H1 (cell line): ENCODE data around the gene SLCO2A1.

ENCODE experiments used
- EP300 ChIP-seq, 2 experiments: IDR thresholded peaks; 1 replicate in 1 of 2; 2 replicates in 1 of 2; pipeline ENCODE4 v1.6.1; 2011 to 2012; ENCODE audit warnings: low read depth in 2 of 2, low read length in 2 of 2, mild to moderate bottlenecking in 2 of 2, borderline replicate concordance in 1 of 2, inconsistent platforms in 1 of 2, moderate library complexity in 1 of 2
- POLR2AphosphoS5 ChIP-seq: IDR thresholded peaks from 2 replicates; pipeline ENCODE4 v1.6.1; 2011; ENCODE audit warnings: low read depth, low read length
- SP1 ChIP-seq: IDR thresholded peaks from 2 replicates; pipeline ENCODE4 v1.6.1; 2011; ENCODE audit warnings: low read depth, low read length
- SUZ12 ChIP-seq: fragments of 200-600 bp; sonication (generic); IDR thresholded peaks from 2 replicates; pipeline ENCODE4 v1.6.1; 2012; ENCODE audit warnings: mild to moderate bottlenecking, inconsistent platforms, low read length, moderate library complexity, mixed read lengths
- TF ChIP-seq, protein P1 (sequence below): IDR thresholded peaks from 2 replicates; pipeline ENCODE4 v1.6.1; 2011; ENCODE audit warnings: low read depth, mild to moderate bottlenecking, low read length; ENCODE audit not compliant: insufficient read depth
- TF ChIP-seq, protein P2 (sequence below), 3 experiments: IDR thresholded peaks; 1 replicate in 2 of 3; 2 replicates in 1 of 3; pipeline versions ENCODE4 v1.5.1 to v1.6.1; 2011; ENCODE audit warnings: low read length in 3 of 3, mild to moderate bottlenecking in 3 of 3, inconsistent platforms in 2 of 3, low read depth in 1 of 3, moderate library complexity in 1 of 3; ENCODE audit not compliant: insufficient read depth in 1 of 3; ENCODE audit errors: control extremely low read depth in 1 of 3

- TF ChIP-seq EP300 (IDR thresholded peaks at IDR 0.05; ENCODE audit: borderline replicate concordance in 1 of 2, low read depth in 2 of 2, low read length in 2 of 2), result no peak
- TF ChIP-seq, protein P1, sequence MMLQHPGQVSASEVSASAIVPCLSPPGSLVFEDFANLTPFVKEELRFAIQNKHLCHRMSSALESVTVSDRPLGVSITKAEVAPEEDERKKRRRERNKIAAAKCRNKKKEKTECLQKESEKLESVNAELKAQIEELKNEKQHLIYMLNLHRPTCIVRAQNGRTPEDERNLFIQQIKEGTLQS, result no peak
- TF ChIP-seq POLR2AphosphoS5, result no peak
- no peak for TF ChIP-seq SP1
- TF ChIP-seq, protein P2, sequence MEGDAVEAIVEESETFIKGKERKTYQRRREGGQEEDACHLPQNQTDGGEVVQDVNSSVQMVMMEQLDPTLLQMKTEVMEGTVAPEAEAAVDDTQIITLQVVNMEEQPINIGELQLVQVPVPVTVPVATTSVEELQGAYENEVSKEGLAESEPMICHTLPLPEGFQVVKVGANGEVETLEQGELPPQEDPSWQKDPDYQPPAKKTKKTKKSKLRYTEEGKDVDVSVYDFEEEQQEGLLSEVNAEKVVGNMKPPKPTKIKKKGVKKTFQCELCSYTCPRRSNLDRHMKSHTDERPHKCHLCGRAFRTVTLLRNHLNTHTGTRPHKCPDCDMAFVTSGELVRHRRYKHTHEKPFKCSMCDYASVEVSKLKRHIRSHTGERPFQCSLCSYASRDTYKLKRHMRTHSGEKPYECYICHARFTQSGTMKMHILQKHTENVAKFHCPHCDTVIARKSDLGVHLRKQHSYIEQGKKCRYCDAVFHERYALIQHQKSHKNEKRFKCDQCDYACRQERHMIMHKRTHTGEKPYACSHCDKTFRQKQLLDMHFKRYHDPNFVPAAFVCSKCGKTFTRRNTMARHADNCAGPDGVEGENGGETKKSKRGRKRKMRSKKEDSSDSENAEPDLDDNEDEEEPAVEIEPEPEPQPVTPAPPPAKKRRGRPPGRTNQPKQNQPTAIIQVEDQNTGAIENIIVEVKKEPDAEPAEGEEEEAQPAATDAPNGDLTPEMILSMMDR (IDR thresholded peaks at IDR 0.05; ENCODE audit: control extremely low read depth in 1 of 3, insufficient read depth in 1 of 3, low read depth in 1 of 3, low read length in 3 of 3), result no peak
- TF ChIP-seq SUZ12, result no peak
Observed at GRCh38 chr3:133921592-133921991, 108.1 kb downstream of the SLCO2A1 start.
